ENCODE results near the gene STK32B.

- TF ChIP-seq CTCF (conservative IDR thresholded peaks at IDR 0.05; ENCODE audit: low read length) (no peak), EZH2phosphoT487 (IDR thresholded peaks at IDR 0.05; ENCODE audit: borderline replicate concordance, low read depth, low read length) (no peak)
These were observed 32.7 kb upstream of the STK32B start for GRCh38 chr4:5018603-5019002.
